ENCODE data around the gene PGM1. TPM values are rescaled to one million over a fixed set of nuclear protein-coding genes. Genes with fewer than 3 reads are reported as not detected.

Gene PGM1
- total RNA-seq, 1 experiment from 2014 or later: 77.2 TPM

GRCh38 chr1:63547621-63548294, 45.5 kb upstream of the PGM1 start:
- Histone ChIP-seq H3K36me3 (ENCODE audit: control insufficient read depth, insufficient read depth, low read length) (no peaks in the 10 kb centered on the region), H3K27me3 (ENCODE audit: control insufficient read depth, insufficient read depth, low read length) (no peaks in the 10 kb centered on the region), H3K4me1 (ENCODE audit: control insufficient read depth, insufficient read depth, low read length) (no peaks in the 10 kb centered on the region), H3K4me3 (ENCODE audit: low read depth in 2 of 2, low read length in 2 of 2) (no peak overlapping the region), H3K27ac (ENCODE audit: low read length) (no peak overlapping the region), H3K9me3 (ENCODE audit: control insufficient read depth, insufficient read depth, low read depth, low read length) (no peaks in the 10 kb centered on the region)
- CTCF ChIA-PET: no interaction called here
- ATAC-seq: no peak
- DNase-seq (ENCODE audit: low read depth, low spot score): no peak
- TF ChIP-seq TCF7L2 (IDR thresholded peaks at IDR 0.05; ENCODE audit: low read depth, low read length) (no peak), SIN3A (IDR thresholded peaks at IDR 0.05; ENCODE audit: borderline replicate concordance, insufficient read depth, low read depth, low read length) (no peak), CTCF (IDR thresholded peaks at IDR 0.05) (no peak), POLR2AphosphoS5 (IDR thresholded peaks at IDR 0.05; ENCODE audit: low read depth, low read length) (no peak), REST (IDR thresholded peaks at IDR 0.05; ENCODE audit: insufficient read depth in 1 of 2, low read depth in 2 of 2, low read length in 1 of 2) (no peak)
- no TSS peak for BruUV-seq (replicated peaks)
- in situ Hi-C loops (cut with HindIII; ENCODE audit: low pct_unique_long_range_greater_than_20kb, low sequenced_read_pairs): no loop called here
- intact Hi-C loops (cut with micrococcal nuclease; ENCODE audit: unreplicated experiment): no loop called here
- POLR2A ChIA-PET: no interaction called here

GRCh38 chr1:63548303-63548702, 44.9 kb upstream of the PGM1 start:
- TF ChIP-seq CTCF (IDR thresholded peaks at IDR 0.05): no peak
- no peak for TF ChIP-seq POLR2AphosphoS5 (IDR thresholded peaks at IDR 0.05; ENCODE audit: low read depth, low read length)
- TF ChIP-seq SIN3A (IDR thresholded peaks at IDR 0.05; ENCODE audit: borderline replicate concordance, insufficient read depth, low read depth, low read length): no peak
- no peak for TF ChIP-seq REST (IDR thresholded peaks at IDR 0.05; ENCODE audit: insufficient read depth in 1 of 2, low read depth in 2 of 2, low read length in 1 of 2)
- ATAC-seq: no peak
- H3K4me1 ChIP-seq (ENCODE audit: control insufficient read depth, insufficient read depth, low read length): no peaks in the 10 kb centered on the region
- no peak overlapping the region for H3K4me3 ChIP-seq (ENCODE audit: low read depth in 2 of 2, low read length in 2 of 2)
- DNase-seq (ENCODE audit: low read depth, low spot score): no peak
- intact Hi-C loops (cut with micrococcal nuclease; ENCODE audit: unreplicated experiment) (no loop called here), in situ Hi-C loops (cut with HindIII; ENCODE audit: low pct_unique_long_range_greater_than_20kb, low sequenced_read_pairs) (no loop called here)
- no peak overlapping the region for H3K27ac ChIP-seq (ENCODE audit: low read length)
- POLR2A ChIA-PET: no interaction called here
- no peaks in the 10 kb centered on the region for H3K27me3 ChIP-seq (ENCODE audit: control insufficient read depth, insufficient read depth, low read length)
- H3K9me3 ChIP-seq (ENCODE audit: control insufficient read depth, insufficient read depth, low read depth, low read length): no peaks in the 10 kb centered on the region
- CTCF ChIA-PET: no interaction called here
- no TSS peak for BruUV-seq (replicated peaks)
- H3K36me3 ChIP-seq (ENCODE audit: control insufficient read depth, insufficient read depth, low read length): no peaks in the 10 kb centered on the region

Data from Panc1 (cell line).